ENCODE results near the gene UBE2U. TPM values are rescaled to one million over a fixed set of nuclear protein-coding genes. Genes with fewer than 3 reads are reported as not detected.
"Not testable (repeated sequence)": the region's sequence is repeated elsewhere in the genome, so short reads cannot be mapped to it uniquely, and the experiment has no call there.

Gene UBE2U
- total and polyA plus RNA-seq, 2 of the 4 experiments (the other 2 are of a cell fraction), result not detected

GRCh38 chr1:64236541-64236954 is 33.1 kb downstream of the UBE2U start:
- CTCF ChIA-PET, result interaction anchor here (0.5 kb wide), 1 partner anchor 360 kb away, joined by 3 read pairs; no protein-coding TSS in a partner anchor
- TF ChIP-seq CTCF (conservative IDR thresholded peaks at IDR 0.05; ENCODE audit: low read depth, low read length), result no peak
- no peak for TF ChIP-seq SMC3 (IDR thresholded peaks at IDR 0.05; ENCODE audit: low read depth, low read length)
- H2BK20ac ChIP-seq (ENCODE audit: low read depth, low read length), result no peak overlapping the region
- H4K91ac ChIP-seq (ENCODE audit: insufficient read depth, low read depth, low read length), result no peak overlapping the region
- no peak overlapping the region for H2AFZ ChIP-seq (replicated peaks; ENCODE audit: low read length, poor library complexity)
- no peaks in the 10 kb centered on the region for H3K4me1 ChIP-seq (ENCODE audit: control insufficient read depth, insufficient read depth, low read length)
- no peak overlapping the region for H2BK15ac ChIP-seq (ENCODE audit: low read depth, low read length)
- no peak overlapping the region for H3K9ac ChIP-seq (ENCODE audit: low read depth, low read length)
- no peaks in the 10 kb centered on the region for H3K9me3 ChIP-seq (ENCODE audit: control insufficient read depth, insufficient read depth, low read length)
- H2BK120ac ChIP-seq (ENCODE audit: low read depth, low read length), result no peak overlapping the region
- BruUV-seq (replicated peaks), result no TSS peak
- H3K4me2 ChIP-seq (ENCODE audit: low read depth, low read length), result no peak overlapping the region
- H3K36me3 ChIP-seq (ENCODE audit: control insufficient read depth, insufficient read depth, low read length), result no peaks in the 10 kb centered on the region
- no peak overlapping the region for H3K4me3 ChIP-seq (ENCODE audit: insufficient read depth, low read depth, low read length)
- no peak overlapping the region for H3K14ac ChIP-seq (replicated peaks; ENCODE audit: low read depth, low read length)
- no peak overlapping the region for H2AK9ac ChIP-seq (replicated peaks; ENCODE audit: low read depth, low read length, poor library complexity)
- 50% methylated on average over 1 of the region's 1 CpG; no CpG with 5 or more reads in 1 of the 2 experiments for WGBS, 2 experiments (ENCODE audit: extremely low coverage in 2 of 2, insufficient read length in 1 of 2)
- no peak overlapping the region for H3K23ac ChIP-seq (ENCODE audit: low read depth, low read length)
- no peaks in the 10 kb centered on the region for H3K9me1 ChIP-seq (ENCODE audit: insufficient read depth, low read length)
- POLR2A ChIA-PET (ENCODE audit: unreplicated experiment), result no interaction called here
- H3K79me1 ChIP-seq (ENCODE audit: low read depth in 1 of 2, low read length in 2 of 2), result no peaks in the 10 kb centered on the region
- no peak overlapping the region for H2AK5ac ChIP-seq (ENCODE audit: low read depth, low read length)
- DNase-seq (no peak), ATAC-seq (ENCODE audit: low read depth) (no peak)
- H4K8ac ChIP-seq (ENCODE audit: low read depth in 2 of 2, low read length in 2 of 2), result no peak overlapping the region
- intact Hi-C loops (cut with micrococcal nuclease) (no loop called here), dilution Hi-C loops (cut with HindIII; ENCODE audit: low sequenced_read_pairs, unreplicated experiment) (no loop called here), in situ Hi-C loops (cut with MboI; ENCODE audit: low sequenced_read_pairs) (no loop called here)
- H2BK5ac ChIP-seq (ENCODE audit: low read depth, low read length, poor library complexity, severe bottlenecking), result no peak overlapping the region
- H3K27me3 ChIP-seq (ENCODE audit: control insufficient read depth, insufficient read depth, low read length), result peaks cover 6% of the 10 kb centered on the region; the same call in 1 of the 2 replicates
- no peak overlapping the region for H3K56ac ChIP-seq (ENCODE audit: extremely low read depth, insufficient read depth, low read length)
- no peak overlapping the region for H3K4ac ChIP-seq (ENCODE audit: low read depth, low read length)
- no peaks in the 10 kb centered on the region for H4K20me1 ChIP-seq (ENCODE audit: insufficient read depth, low read length)
- H3K27ac ChIP-seq (ENCODE audit: insufficient read depth, low read length), result no peak overlapping the region
- H4K5ac ChIP-seq (ENCODE audit: low read depth, low read length), result no peak overlapping the region
- H3K18ac ChIP-seq (ENCODE audit: low read depth, low read length), result no peak overlapping the region

GRCh38 chr1:64239519-64239918 is 36.1 kb downstream of the UBE2U start:
- H3K4me2 ChIP-seq (ENCODE audit: low read depth, low read length); H3K4me1 ChIP-seq (ENCODE audit: control insufficient read depth, insufficient read depth, low read length); H2BK5ac ChIP-seq (ENCODE audit: low read depth, low read length, poor library complexity, severe bottlenecking); H3K27ac ChIP-seq (ENCODE audit: insufficient read depth, low read length); H2BK20ac ChIP-seq (ENCODE audit: low read depth, low read length); POLR2A ChIA-PET (ENCODE audit: unreplicated experiment); H3K9ac ChIP-seq (ENCODE audit: low read depth, low read length); H3K4ac ChIP-seq (ENCODE audit: low read depth, low read length); dilution Hi-C loops (cut with HindIII; ENCODE audit: low sequenced_read_pairs, unreplicated experiment); H2BK15ac ChIP-seq (ENCODE audit: low read depth, low read length); intact Hi-C loops (cut with micrococcal nuclease); H2AFZ ChIP-seq (replicated peaks; ENCODE audit: low read length, poor library complexity); H3K9me1 ChIP-seq (ENCODE audit: insufficient read depth, low read length); H2AK5ac ChIP-seq (ENCODE audit: low read depth, low read length); H3K4me3 ChIP-seq (ENCODE audit: insufficient read depth, low read depth, low read length); H3K9me3 ChIP-seq (ENCODE audit: control insufficient read depth, insufficient read depth, low read length); H2AK9ac ChIP-seq (replicated peaks; ENCODE audit: low read depth, low read length, poor library complexity); in situ Hi-C loops (cut with MboI; ENCODE audit: low sequenced_read_pairs); H3K14ac ChIP-seq (replicated peaks; ENCODE audit: low read depth, low read length); H3K36me3 ChIP-seq (ENCODE audit: control insufficient read depth, insufficient read depth, low read length); H4K5ac ChIP-seq (ENCODE audit: low read depth, low read length); BruUV-seq (replicated peaks); H4K20me1 ChIP-seq (ENCODE audit: insufficient read depth, low read length); H3K27me3 ChIP-seq (ENCODE audit: control insufficient read depth, insufficient read depth, low read length); H4K91ac ChIP-seq (ENCODE audit: insufficient read depth, low read depth, low read length); DNase-seq; H4K8ac ChIP-seq (ENCODE audit: low read depth in 2 of 2, low read length in 2 of 2); H3K79me1 ChIP-seq (ENCODE audit: low read depth in 1 of 2, low read length in 2 of 2); H2BK120ac ChIP-seq (ENCODE audit: low read depth, low read length); H3K56ac ChIP-seq (ENCODE audit: extremely low read depth, insufficient read depth, low read length); H3K23ac ChIP-seq (ENCODE audit: low read depth, low read length); ATAC-seq (ENCODE audit: low read depth); H3K18ac ChIP-seq (ENCODE audit: low read depth, low read length): not testable (repeated sequence)
- WGBS, 2 experiments (ENCODE audit: extremely low coverage in 2 of 2, insufficient read length in 1 of 2), result no CpG with 5 or more reads among the region's 4 CpGs
- CTCF ChIA-PET, result interaction anchor here (1.2 kb wide), 1 partner anchor 12 kb away, joined by 3 read pairs; no protein-coding TSS in a partner anchor
